ENCODE data around the gene KCNN1.

GRCh38 chr19:17943274-17944221 lies 23.4 kb upstream of the KCNN1 start:
- no peak for TF ChIP-seq USF2 (IDR thresholded peaks at IDR 0.05; ENCODE audit: low read depth, low read length)
- TF ChIP-seq CTCF (conservative IDR thresholded peaks at IDR 0.05; ENCODE audit: low read depth, low read length): no peak
- TF ChIP-seq RAD21 (IDR thresholded peaks at IDR 0.05; ENCODE audit: low read length): no peak
- no peak for TF ChIP-seq FOS (IDR thresholded peaks at IDR 0.05; ENCODE audit: low read depth, low read length)
- no peak for TF ChIP-seq MXI1 (IDR thresholded peaks at IDR 0.05; ENCODE audit: borderline replicate concordance, low read depth, low read length)
- TF ChIP-seq CEBPB (IDR thresholded peaks at IDR 0.05; ENCODE audit: low read depth, low read length): no peak
- no peak for TF ChIP-seq POLR2A (IDR thresholded peaks at IDR 0.05; ENCODE audit: low read depth, low read length)
- no peak for TF ChIP-seq RFX5 (IDR thresholded peaks at IDR 0.05; ENCODE audit: low read depth, low read length)
- no peak for TF ChIP-seq SMC3 (IDR thresholded peaks at IDR 0.05; ENCODE audit: low read depth, low read length)
- no peak for TF ChIP-seq MAFK (IDR thresholded peaks at IDR 0.05; ENCODE audit: low read depth, low read length)
- TF ChIP-seq RCOR1 (IDR thresholded peaks at IDR 0.05; ENCODE audit: insufficient replicate concordance, low read length): no peak

Measured in IMR-90 (cell line).